NCI-H1092 treated with DMSO at 0.1 percent for 48 hours (cell line): Measurements from ENCODE around the gene HDAC4.

Source experiments
- DNase-seq: peaks from one replicate; lab custom pipeline; 2025; lab: John Stamatoyannopoulos, UW

The HDAC4 gene

DNA sequence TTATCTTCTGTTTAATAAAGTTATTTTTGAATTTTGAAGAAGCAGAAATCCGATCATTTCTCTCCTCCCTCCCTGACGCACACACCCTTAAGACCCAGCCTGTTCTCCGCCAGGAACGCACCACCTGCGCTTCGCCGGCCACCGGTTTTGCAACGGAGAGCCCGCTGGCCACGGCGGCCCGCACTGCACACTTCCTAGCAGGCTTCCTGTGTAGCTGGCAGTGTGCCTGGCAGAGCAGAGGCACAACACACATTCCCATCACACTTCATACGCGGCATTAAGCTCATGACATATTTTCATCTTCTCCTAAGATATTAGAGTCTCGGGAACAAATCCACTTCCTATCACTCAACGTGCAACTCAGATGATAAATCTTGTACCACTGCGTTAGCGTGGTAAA, 148.0 kb downstream of the HDAC4 start:
- peak; percentile 18 for DNase-seq

DNA sequence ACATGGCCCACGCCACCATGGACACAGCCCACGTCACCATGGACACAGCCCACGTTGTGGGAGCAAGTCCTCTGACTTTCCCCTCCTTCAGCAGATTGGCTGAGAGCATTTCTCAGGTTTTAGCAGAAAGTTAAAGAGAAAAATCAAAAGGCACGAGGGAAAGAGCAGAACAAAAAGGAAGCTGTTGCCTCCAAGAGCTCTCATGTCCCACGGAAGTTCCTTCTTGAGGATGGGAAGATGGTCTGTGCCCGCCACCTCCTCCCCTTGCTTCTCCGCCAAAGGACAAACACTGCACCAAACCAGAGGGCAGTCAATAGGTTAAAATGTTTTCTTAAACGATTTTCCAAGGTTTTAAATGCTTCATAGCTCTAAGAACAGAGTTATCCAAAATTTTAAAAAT, 148.4 kb downstream of the HDAC4 start:
- no peak for DNase-seq

DNA sequence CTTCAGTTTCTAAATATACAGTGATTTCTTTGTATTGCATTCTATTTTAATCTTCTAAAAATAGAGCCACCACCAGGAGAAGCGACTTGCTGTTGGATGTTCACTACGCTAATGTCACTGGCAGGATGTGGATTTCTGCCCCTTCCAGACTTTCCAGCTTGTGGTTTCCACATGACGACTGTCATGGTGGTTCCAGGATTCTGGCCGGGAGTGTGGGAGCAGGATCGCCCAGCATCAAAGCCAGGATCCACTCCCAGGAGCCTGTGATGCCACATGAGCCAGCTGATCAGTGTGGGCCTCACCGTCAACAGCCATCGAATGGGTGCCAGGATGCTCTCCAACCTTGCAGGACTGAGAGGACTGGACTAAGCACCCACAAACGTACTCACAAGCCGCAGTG, 148.8 kb downstream of the HDAC4 start:
- no peak for DNase-seq

DNA sequence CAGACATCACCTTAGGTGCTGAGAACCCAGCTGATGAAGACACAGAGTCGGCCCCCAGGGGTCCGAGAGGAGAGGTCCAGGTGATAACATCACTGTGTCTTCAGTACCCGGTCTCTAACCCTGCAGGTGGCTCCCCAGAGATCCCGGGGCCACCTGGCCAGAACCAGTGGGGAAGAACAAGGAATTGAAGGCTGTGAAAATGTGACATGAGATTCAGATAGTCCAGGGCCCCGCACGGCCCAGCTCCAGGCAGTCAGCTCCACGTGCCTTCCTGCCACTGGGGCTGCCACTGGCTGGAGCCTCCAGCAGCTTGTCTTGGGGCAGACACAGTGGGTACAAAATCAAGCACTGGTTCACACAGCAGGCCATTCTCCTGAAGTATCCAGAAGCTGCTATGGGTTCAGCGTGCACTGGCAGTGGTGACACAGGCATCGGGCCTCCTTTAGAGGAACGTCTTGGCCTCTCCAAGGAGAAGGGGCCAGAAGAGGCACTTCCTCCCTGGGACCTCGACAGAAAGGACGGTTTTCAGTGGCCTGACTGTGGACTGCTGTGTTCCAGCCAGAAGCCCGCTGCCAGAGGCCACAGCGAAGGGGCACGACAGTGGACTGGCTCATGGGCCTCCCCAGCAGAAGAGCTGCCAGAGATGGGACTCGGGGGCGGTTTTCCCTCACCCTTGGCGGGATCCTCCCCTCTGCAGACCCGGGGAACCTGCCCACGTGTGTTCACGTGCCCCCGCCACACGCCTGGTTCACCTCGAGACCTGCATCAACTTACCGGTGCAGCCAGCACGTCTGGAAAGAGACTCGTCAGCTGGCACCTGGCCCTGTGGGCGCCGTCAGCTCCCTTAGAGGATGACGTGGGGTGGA, 150.4 kb downstream of the HDAC4 start:
- DNase-seq: no peak

DNA sequence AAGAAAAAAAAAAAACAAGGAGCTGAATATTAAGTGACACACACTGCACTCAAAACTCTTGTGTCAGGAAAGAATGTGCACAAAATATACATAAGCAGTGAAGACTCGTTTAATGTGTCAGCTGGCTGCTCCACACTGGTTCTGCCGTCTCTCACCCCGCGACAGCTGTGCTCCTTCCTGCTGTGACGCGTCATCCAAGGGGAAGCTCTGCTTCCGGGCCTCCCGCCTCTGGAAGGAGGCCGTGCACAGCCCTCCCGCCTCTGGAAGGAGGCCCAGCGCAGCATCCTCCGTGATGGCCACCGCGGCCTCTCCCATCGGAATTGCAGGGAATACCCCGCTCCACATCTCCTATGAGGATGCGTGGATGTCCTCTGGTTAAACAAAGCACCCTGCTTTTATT, 151.0 kb downstream of the HDAC4 start:
- no peak for DNase-seq

DNA sequence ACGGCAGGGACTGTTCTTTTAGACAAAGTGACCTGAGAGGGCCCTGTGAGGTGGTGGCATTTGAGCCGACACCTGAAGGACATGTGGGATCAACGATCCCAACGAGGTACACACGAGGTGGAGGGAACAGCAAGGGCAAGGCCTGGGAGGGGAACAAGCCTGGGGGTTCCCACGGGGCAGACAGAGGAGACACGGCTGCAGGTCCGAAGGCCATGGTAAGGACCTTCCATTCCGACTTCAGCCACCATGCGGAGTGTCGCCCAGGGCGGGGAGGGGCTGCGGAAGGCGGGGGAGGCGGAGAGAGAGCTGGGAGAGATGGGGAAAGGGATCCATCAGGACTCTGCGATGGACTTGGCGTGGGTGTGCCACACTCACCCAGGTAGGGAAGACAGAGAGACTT, 151.8 kb downstream of the HDAC4 start:
- no peak for DNase-seq

DNA sequence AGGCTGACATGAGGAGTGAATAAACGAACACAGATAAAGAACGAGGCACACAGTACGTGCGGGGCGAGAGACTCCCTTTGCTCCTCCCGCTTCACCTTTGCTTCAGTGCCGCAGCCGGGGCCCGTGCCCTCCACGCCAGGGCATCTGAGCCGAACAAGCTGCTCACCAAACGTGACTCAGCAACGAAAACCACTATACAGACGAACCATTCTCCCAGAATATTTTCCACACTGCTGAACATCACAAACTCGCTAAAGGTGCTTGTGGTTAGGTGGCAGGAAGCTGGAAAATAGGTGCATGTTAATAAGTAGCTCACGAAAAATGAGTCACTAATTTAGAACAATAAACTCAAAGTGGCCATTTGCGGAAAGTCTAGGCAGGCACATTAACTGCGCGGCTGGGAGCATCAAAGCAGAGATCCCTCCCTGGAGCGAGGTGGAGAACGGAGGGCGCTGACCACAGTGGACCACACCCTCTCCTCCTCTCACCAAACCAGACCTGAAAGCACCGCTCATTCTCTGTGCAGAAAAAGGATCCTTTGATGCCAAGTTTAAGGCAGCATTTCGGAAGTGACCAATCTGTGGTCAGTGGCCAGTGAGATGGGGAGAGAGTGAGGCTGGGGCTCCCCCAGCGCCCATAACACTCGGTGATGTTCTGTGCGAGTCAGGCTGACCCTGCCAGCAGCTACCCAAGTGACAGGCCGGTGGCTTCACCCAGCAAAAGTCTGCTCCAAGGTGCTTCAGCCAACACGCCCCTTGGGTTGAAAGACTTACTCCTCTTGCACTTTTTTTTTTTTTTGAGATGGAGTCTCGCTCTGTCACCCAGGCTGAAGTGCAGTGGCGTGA, 153.2 kb downstream of the HDAC4 start:
- no peak for DNase-seq

DNA sequence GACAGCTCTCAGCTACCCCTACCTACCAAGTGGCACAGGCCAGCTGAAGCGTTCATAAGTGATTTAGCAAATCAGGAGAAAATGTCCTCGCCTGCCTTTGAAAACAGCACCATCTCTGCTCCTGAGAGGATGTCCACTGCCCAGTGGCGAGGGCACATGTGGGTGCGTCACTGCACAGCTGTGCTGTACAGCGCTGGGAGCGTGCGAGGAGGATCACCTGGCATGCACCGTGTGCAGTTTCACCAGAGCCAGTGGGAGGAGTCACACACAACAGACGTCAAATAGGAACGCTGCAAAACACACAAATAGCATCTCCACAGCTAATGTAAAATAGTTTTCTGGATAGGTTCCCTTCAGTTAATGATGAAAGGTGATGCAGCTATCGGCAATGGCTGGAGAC, 154.1 kb downstream of the HDAC4 start:
- DNase-seq: peak; percentile 15

DNA sequence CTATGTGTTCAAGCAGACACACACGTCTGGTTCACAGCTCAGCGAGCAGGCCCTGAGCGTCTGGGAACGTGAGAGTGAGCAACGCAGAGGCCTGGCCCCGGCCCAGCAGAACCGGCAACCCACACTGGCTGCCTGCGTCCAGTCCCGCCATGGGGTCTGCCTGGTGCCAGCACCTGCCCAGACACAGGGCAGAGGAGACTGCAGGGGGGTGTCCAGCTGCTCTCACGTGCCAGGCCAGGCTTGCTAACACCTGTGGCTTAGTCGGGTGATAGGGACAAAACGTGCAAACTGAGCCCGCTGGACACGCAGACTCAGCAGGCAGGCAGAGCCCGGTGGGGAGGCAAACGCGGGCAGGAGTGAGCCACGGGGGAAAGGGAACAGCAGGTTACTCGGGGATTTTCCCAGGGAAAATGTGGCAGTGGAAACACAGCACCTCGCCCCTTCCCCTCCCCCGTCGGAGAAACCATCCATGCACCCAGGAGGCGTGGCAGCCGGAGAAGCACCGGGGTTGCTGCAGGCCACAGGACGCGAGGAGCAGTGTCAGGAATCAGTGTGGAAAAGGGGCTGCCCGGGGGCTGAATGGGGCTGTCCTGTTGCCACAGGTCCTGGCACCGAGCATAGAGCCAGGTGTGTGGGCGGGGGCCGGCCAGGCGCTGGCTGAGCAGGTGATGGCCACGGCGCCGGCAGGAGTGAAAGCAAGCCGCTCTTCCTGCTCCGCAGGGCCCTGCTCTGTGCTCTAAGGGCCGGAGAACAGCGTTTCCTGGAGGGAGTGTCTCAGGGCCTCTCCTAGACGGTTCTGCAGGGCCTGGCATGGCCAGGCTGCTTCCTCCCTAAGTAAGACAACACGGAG, 154.7 kb downstream of the HDAC4 start:
- peak; percentile 48 for DNase-seq

DNA sequence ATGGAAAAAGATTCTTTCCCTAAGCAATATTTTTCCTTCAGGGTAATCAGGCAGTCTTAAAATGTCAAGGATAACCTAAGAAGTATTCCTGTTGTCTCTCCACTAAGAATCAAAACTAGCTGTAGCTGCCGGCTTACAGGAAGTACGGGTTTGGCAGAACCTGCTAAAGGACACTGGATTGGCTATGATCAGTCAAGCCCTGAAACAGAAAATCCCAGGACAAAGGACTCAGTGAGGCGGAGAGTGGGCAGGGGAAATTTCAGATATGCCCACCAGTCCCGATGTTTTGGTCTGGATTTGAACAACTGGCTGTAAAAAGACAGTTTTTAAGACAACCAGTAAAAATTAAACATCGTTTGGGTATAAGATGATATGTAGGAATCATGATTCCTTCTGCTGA, 155.7 kb downstream of the HDAC4 start:
- no peak for DNase-seq

DNA sequence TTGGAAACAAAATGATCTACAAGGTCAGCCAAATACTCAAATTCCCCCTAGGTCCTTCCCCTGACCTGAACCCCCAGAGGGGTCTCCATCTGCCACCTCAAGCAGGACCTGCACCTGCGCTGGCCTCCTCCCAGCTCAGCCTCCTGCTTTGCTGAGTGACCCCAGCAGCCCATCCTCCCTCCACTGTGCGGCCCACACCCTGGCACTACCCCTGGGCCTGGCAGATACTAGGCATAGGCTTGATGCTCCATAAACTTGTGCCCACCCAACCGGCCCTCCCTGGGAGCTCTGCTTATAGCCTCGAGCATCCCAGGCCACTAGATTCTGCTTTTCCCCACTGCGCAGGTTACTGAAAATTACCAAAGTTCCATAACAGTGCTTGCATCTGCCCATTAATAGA, 156.2 kb downstream of the HDAC4 start:
- no peak for DNase-seq

DNA sequence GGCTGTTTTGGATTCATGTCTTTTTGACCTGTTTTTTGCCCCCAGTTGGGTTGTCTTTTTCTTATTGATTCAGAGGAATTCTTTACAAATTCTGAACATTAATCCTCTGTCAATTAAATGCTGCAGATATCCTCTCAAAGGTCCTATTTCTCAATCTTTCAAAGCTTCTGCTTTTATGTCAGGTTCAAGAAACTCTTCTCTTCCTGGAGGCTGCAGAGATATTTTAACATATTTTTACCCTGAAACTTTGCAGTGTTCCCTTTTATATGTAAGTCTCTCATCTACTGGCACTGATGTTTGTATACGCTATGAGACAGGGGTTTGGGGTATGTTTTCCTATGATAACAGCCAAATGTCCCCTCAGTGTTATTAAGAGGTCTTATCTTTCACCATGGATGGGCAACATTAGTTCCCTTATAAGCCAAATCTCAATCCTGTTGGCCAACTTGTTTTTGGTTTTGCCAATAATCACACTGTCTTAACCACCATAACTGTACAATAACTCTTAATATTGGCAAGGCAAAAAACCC, 159.3 kb downstream of the HDAC4 start:
- DNase-seq: no peak

DNA sequence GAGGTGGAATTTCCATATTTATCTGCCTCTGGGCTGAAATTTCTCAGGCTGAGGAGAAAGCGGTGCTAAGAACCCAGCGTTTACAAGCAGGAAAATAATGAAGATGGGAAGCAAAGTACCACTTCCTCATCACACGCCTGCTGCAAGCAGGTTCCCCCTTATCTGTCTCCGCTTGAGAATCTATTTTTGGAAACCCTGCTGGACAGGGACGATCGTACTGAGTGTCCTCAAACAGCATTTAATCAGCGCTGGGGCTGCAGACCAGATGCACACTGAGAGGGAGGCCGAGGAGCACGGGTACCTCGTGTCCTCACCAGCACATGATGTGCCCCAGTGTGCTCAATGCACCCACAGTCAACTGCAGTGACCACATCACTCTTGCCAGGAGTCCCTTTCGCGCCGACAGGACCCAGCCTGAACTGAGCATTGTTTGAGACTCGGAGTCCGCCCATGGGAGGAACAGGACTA, 160.4 kb downstream of the HDAC4 start:
- DNase-seq: no peak

DNA sequence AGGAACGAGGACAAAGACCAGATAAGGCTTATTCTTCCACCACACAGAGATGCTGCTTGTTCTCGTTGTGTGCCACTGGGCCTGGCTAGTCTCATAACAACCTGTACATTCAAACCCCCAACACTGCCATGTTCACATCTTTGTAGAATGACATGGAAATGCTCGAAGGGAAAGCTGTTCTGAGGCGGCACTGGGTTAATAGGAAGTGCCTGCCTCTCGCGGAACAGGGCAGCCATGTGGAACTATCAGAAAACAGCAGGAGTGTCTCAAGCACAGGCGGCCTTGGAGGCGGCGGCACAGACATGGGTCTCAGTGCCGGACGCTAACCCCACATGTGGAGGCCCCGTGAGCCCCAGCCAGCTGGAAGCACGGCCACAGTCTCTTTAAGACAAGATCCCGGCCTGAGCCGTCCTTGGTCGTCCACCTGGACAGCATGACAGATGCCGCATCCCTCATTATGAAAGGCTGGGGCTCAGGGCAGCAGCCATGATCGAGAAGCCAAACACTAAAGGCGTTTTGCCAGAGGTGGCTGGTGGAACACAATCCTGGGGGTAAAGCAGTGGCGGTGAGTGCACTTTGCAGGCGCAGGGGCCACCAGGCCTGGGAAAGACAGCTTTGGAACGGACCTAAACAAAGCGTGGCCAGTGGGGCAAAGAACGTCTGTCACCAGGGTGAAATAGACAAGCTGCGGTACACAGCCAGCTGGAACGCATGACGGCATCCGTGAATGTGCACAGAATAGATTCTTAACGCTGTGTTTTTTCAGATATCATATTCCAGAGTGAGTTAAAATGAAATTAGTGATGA, 161.0 kb downstream of the HDAC4 start:
- DNase-seq: peak; percentile 33

DNA sequence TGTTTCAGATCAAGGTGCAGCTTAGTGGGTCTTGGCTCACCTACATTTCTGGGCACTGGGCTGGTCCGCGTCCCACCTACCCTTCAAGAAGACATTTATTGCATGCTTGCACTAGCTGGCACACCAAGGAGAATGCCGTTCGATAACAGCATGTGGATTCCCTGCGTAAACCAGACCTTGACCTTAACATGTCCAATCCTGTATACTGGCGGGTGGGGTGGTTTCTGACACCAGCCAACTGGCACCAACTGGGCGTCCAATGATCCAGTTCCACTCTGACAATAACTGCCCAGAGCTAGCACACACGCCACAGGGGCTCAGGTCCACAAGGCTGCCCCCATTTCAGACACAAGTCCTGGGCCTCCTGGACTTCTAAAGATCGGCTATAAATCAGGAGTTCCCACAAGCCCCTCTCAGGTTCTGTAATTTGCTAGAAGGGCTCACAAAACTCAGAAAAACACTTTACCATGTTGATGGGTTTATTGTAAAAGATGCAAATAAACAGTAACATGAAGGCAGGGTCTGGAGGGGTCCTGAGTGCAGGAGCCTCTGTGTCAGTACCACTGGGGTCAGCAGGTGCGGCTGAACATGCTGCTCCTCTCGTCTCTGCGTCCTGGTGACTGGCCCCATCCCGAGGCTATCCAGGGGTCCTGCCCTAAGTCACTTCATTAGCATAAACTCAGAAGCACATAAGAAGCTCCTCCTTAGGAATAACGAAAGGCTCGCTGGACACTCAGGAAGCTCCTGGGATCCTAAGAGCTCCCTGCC, 161.8 kb downstream of the HDAC4 start:
- no peak for DNase-seq

DNA sequence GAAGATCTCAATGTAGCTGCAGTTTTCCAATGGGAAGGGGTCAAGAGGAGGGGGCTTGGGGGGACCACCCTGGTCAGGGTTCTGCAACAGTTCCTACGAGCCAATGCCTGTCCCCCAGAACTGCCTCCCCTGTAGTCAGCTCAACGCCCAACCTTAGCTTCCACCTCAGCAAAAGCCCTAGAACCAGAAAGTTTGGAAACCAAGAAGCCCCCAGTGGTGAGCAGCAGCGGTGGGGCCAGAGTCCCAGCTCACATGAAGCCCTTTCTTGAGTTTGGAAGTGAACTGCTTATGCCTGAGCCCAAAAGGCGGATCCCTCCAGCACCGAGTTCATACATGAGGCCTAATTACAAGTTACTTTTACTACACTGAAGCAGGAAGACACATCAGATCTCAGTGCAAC, 162.4 kb downstream of the HDAC4 start:
- no peak for DNase-seq

DNA sequence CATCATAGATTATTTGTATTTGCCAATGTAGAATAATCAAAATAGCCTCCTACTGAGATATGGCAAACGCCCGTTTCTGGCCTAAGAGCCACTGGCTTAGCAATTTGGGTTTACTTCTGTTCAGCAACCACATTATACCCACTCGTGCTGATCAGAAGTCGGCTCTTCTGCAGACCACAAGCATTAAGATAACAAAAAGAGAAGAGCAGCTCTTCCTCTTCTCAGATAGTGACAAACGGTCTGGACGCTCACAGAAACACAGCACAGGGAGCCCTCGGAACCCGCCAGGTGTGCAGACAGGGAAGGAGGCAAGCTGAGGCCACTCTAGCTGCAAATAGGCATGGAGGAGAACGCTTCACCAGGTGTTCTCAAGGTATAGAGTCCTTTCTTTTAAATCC, 164.0 kb downstream of the HDAC4 start:
- DNase-seq: no peak

DNA sequence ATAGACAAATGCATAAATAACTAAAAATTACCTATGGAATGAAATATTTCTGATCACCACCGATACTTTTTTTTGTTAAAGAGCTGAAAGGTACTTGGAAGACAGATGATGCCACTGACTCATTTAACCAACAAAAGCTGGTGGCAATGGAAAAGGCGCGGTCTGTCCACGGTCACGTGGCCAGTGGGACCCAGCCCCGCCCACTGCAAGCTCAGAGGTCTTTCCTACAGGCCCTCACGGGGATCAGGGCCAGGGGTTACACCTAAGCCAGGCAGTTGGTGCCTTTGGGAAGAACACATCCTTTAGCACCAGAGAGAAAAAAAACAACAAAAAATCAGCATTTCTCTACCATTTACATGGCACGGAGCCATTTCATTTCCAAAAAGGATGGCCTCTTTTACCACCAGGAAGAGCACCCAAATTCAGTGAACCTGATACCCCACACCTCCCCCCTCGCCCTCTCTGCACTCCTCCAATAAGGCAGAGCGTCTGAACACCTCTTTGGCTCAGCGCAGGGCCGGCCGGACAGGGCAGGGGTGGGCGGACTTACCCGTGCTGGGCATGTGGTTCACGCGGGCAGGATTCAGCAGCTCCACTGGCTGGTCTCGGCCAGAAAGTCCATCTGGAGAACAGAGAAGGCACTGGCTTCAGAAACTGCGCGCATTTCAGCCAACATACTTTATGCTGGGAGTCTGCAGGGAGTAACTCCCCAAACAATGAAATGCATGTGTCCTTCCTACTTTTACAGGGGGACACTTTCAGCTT, 164.6 kb downstream of the HDAC4 start:
- DNase-seq: no peak

DNA sequence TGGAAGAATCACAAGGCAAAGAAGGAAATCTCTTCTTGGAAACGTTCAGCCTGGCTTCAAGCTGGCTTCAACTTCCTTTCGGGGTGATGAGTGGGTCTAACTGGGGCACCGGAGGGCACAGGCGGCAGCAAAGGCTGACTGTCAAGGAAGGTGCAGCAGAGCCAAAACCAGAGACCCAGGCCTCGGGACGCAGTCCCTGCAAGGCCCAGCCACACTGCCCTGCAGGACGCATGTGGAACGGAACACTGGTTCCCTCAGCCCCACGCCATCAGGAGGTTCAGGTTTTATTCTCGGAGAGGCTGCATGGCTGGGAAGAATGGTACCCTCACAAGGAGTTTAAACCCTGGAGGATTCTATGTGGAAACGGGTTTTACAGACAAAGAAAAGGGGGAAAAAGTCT, 165.5 kb downstream of the HDAC4 start:
- DNase-seq: no peak
